DMS53 (cell line): ENCODE results near the gene CHMP5.

Experiments
- DNase-seq: peaks from one replicate; lab custom pipeline; 2025; lab: John Stamatoyannopoulos, UW

CHMP5 gene

DNA sequence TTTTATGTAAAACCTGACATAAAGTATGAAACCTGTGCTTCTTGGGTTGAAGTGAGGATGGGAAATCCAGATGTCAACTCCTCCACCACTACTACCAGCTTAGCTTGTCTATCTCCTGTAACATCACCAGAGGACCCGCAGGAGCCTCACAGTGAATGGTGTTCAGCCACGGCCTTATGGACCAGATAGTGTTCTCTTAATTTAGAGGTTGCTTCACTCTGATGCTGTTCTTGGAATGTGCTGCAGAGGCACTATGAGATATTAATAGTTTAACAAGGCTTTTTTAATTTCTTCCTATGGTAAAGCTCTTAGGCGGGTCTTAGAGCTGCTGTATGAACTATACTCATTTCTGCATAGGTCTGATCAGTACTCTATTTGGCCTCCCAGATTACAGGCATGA, 53.4 kb downstream of the CHMP5 start:
- no peak for DNase-seq

DNA sequence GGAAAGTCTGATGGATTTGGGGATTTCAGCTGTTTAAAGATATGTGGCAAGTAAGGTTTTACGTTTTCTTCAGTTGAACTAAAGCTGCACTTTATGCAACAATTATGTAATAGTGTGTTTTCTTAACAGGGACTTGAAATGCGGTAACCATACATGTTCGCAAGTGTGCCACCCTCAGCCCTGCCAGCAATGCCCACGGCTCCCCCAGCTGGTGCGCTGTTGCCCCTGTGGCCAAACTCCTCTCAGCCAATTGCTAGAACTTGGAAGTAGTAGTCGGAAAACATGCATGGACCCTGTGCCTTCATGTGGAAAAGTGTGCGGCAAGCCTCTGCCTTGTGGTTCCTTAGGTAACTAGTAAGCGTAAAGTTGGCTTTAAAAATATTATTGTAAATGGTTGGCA, 53.9 kb downstream of the CHMP5 start:
- DNase-seq = no peak

- DNase-seq = no peak
These were observed 55.4 kb downstream of the CHMP5 start for GRCh38 chr9:33320230-33320567.

- DNase-seq = no peak
These were observed 55.9 kb downstream of the CHMP5 start for GRCh38 chr9:33320568-33321261.

- DNase-seq = no peak
These were observed 64.3 kb downstream of the CHMP5 start for GRCh38 chr9:33329117-33329563.

GRCh38 chr9:33329979-33330378, 65.1 kb downstream of the CHMP5 start:
- no peak for DNase-seq

GRCh38 chr9:33331377-33331891, 66.6 kb downstream of the CHMP5 start:
- DNase-seq = no peak
